Measurements from ENCODE around the gene ZMYM4. TPM values are rescaled to one million over a fixed set of nuclear protein-coding genes. Genes with fewer than 3 reads are reported as not detected.

The ZMYM4 gene
- total RNA-seq, 2 donors from 2014 or later, result 34.2 to 41.6 TPM

- intact Hi-C loops (cut with DNase I), result no loop called here
- no peak for ATAC-seq
- no peak for DNase-seq
Observed at GRCh38 chr1:35269989-35270289, 1.4 kb downstream of the ZMYM4 start.

- DNase-seq (no peak), ATAC-seq (no peak)
- intact Hi-C loops (cut with DNase I), result no loop called here
Observed at GRCh38 chr1:35270836-35271235, 2.3 kb downstream of the ZMYM4 start.

GRCh38 chr1:35274197-35274596 is 5.7 kb downstream of the ZMYM4 start:
- DNase-seq, result no peak
- intact Hi-C loops (cut with DNase I), result no loop called here
- no peak for ATAC-seq

- DNase-seq, result no peak
- ATAC-seq, result no peak
- intact Hi-C loops (cut with DNase I), result no loop called here
Observed at GRCh38 chr1:35278886-35279554, 10.5 kb downstream of the ZMYM4 start.

- intact Hi-C loops (cut with DNase I), result no loop called here
- ATAC-seq, result no peak
- DNase-seq, result no peak
Observed at GRCh38 chr1:35279555-35279904, 11.0 kb downstream of the ZMYM4 start.

- no peak for DNase-seq
- intact Hi-C loops (cut with DNase I), result no loop called here
- ATAC-seq, result no peak
Observed at GRCh38 chr1:35280006-35280405, 11.5 kb downstream of the ZMYM4 start.

- DNase-seq (no peak), ATAC-seq (no peak)
- intact Hi-C loops (cut with DNase I), result no loop called here
Observed at GRCh38 chr1:35281565-35281964, 13.1 kb downstream of the ZMYM4 start.

GRCh38 chr1:35282172-35282571 is 13.7 kb downstream of the ZMYM4 start:
- DNase-seq (no peak), ATAC-seq (no peak)
- intact Hi-C loops (cut with DNase I), result no loop called here

GRCh38 chr1:35284852-35285251 is 16.3 kb downstream of the ZMYM4 start:
- no peak for DNase-seq
- no peak for ATAC-seq
- intact Hi-C loops (cut with DNase I), result no loop called here

GRCh38 chr1:35285771-35286606 is 17.5 kb downstream of the ZMYM4 start:
- intact Hi-C loops (cut with DNase I), result no loop called here

GRCh38 chr1:35287807-35288640 is 19.5 kb downstream of the ZMYM4 start:
- DNase-seq (no peak), ATAC-seq (peak in 1 of 2 donors; percentile 84)
- intact Hi-C loops (cut with DNase I), result no loop called here

More at GRCh38 chr1:35285771-35286606, 17.5 kb downstream of the ZMYM4 start:
- ATAC-seq, result no peak
- DNase-seq, result no peak

GRCh38 chr1:35288761-35289160 is 20.3 kb downstream of the ZMYM4 start:
- DNase-seq (no peak), ATAC-seq (peak in 1 of 2 donors; percentile 53)
- intact Hi-C loops (cut with DNase I), result no loop called here

GRCh38 chr1:35290452-35290851 is 21.9 kb downstream of the ZMYM4 start:
- ATAC-seq (no peak), DNase-seq (no peak)
- intact Hi-C loops (cut with DNase I), result no loop called here

- ATAC-seq, result no peak
- intact Hi-C loops (cut with DNase I), result loop anchor here in 1 of 2 donors (5.0 kb wide), 1 partner anchor 93 kb away; no protein-coding TSS in a partner anchor
- no peak for DNase-seq
Observed at GRCh38 chr1:35294809-35295208, 26.3 kb downstream of the ZMYM4 start.

- intact Hi-C loops (cut with DNase I), result loop anchor here in 1 of 2 donors (5.0 kb wide), 1 partner anchor 96 kb away; no protein-coding TSS in a partner anchor
- DNase-seq (no peak), ATAC-seq (no peak)
Observed at GRCh38 chr1:35297886-35298285, 29.4 kb downstream of the ZMYM4 start.

- ATAC-seq (peak; percentile 78 to 83), DNase-seq (no peak)
- intact Hi-C loops (cut with DNase I), result loop anchor here in 1 of 2 donors (5.0 kb wide), 1 partner anchor 96 kb away; no protein-coding TSS in a partner anchor
Observed at GRCh38 chr1:35298464-35298863, 30.0 kb downstream of the ZMYM4 start.

- no peak for DNase-seq
- no peak for ATAC-seq
- intact Hi-C loops (cut with DNase I), result no loop called here
Observed at GRCh38 chr1:35300376-35300775, 31.9 kb downstream of the ZMYM4 start.

GRCh38 chr1:35301674-35302392 is 33.3 kb downstream of the ZMYM4 start:
- intact Hi-C loops (cut with DNase I), result no loop called here
- DNase-seq (no peak), ATAC-seq (peak; percentile 17 to 76)

- DNase-seq (no peak), ATAC-seq (no peak)
- intact Hi-C loops (cut with DNase I), result no loop called here
Observed at GRCh38 chr1:35305383-35305782, 36.9 kb downstream of the ZMYM4 start.

Data from left cardiac atrium (tissue), 4 donors.